ENCODE data around the gene DGKD.

The DGKD gene

GRCh38 chr2:233448575-233448974 is 94.3 kb downstream of the DGKD start:
- DNase-seq = no peak

GRCh38 chr2:233449081-233449901 is 95.0 kb downstream of the DGKD start:
- DNase-seq = no peak

GRCh38 chr2:233449921-233450863 is 95.9 kb downstream of the DGKD start:
- no peak for DNase-seq

- no peak for DNase-seq
These were observed 96.7 kb downstream of the DGKD start for GRCh38 chr2:233450864-233451575.

- no peak for DNase-seq
These were observed 97.7 kb downstream of the DGKD start for GRCh38 chr2:233451950-233452349.

GRCh38 chr2:233453111-233453915 is 99.0 kb downstream of the DGKD start:
- no peak for DNase-seq

- DNase-seq = no peak
These were observed 99.6 kb downstream of the DGKD start for GRCh38 chr2:233453916-233454315.

- no peak for DNase-seq
These were observed 100.7 kb downstream of the DGKD start for GRCh38 chr2:233455006-233455405.

GRCh38 chr2:233455491-233455890 is 101.2 kb downstream of the DGKD start:
- DNase-seq = no peak

GRCh38 chr2:233456111-233456510 is 101.8 kb downstream of the DGKD start:
- no peak for DNase-seq

- no peak for DNase-seq
These were observed 102.6 kb downstream of the DGKD start for GRCh38 chr2:233456934-233457333.

- no peak for DNase-seq
These were observed 103.1 kb downstream of the DGKD start for GRCh38 chr2:233457356-233457755.

- DNase-seq = no peak
These were observed 103.8 kb downstream of the DGKD start for GRCh38 chr2:233458031-233458610.

GRCh38 chr2:233458826-233459225 is 104.5 kb downstream of the DGKD start:
- no peak for DNase-seq

GRCh38 chr2:233459426-233459825 is 105.1 kb downstream of the DGKD start:
- DNase-seq = no peak

GRCh38 chr2:233460726-233461441 is 106.6 kb downstream of the DGKD start:
- DNase-seq = no peak

- DNase-seq = no peak
These were observed 107.2 kb downstream of the DGKD start for GRCh38 chr2:233461481-233461891.

- DNase-seq = no peak
These were observed 108.0 kb downstream of the DGKD start for GRCh38 chr2:233462202-233462785.

GRCh38 chr2:233462826-233463470 is 108.7 kb downstream of the DGKD start:
- DNase-seq = no peak

GRCh38 chr2:233463586-233463985 is 109.3 kb downstream of the DGKD start:
- DNase-seq = no peak
